ELF-1 (cell line): ENCODE measurements around the gene HSPA6.
A peak's percentile ranks its signal among the peaks of the same experiment; 100 is the strongest.
"Not testable (repeated sequence)": the region's sequence is repeated elsewhere in the genome, so short reads cannot be mapped to it uniquely, and the experiment has no call there.

Experiments
- DNase-seq: peaks from one replicate; pipeline ENCODE4 v3.0.0-alpha.2; 2016; ENCODE audit warnings: low read depth, low spot score

The HSPA6 gene

DNA sequence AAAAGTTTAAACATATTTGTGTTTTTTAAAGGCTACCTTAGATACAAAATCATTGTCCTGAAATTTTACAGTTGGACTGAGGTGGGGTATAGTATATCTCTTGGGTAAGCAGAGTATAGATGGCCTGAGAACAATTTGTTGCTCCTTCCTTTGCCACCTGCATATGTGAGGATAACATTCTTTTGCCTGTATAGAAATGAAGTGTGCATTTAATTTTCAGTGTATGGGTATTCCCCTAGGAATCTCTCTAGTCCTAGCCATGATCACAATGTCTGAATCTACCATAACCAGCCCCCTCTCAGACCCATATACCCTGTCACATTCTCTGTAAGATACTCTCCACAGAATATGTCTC is 21.0 kb upstream of the HSPA6 start:
- no peak for DNase-seq

DNA sequence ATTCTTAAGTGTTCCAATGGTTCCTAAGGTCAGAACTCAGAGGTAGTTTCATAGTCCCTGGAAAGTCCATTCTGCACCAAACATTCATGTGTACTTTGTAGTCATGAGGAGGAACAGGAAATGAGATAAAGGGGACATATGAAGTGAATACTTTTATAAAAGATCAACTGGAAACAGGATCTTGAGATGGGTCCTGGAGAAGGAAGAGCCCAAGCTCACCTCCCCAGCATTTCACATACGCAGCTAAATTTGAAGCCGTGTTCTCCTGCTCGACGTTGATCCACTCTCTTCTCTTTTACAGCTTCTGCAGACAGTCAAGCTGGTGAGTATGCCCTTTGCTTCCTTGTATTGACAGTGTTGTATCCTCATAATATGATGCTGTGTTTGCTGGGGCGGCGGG is 18.7 kb upstream of the HSPA6 start:
- no peak for DNase-seq

DNA sequence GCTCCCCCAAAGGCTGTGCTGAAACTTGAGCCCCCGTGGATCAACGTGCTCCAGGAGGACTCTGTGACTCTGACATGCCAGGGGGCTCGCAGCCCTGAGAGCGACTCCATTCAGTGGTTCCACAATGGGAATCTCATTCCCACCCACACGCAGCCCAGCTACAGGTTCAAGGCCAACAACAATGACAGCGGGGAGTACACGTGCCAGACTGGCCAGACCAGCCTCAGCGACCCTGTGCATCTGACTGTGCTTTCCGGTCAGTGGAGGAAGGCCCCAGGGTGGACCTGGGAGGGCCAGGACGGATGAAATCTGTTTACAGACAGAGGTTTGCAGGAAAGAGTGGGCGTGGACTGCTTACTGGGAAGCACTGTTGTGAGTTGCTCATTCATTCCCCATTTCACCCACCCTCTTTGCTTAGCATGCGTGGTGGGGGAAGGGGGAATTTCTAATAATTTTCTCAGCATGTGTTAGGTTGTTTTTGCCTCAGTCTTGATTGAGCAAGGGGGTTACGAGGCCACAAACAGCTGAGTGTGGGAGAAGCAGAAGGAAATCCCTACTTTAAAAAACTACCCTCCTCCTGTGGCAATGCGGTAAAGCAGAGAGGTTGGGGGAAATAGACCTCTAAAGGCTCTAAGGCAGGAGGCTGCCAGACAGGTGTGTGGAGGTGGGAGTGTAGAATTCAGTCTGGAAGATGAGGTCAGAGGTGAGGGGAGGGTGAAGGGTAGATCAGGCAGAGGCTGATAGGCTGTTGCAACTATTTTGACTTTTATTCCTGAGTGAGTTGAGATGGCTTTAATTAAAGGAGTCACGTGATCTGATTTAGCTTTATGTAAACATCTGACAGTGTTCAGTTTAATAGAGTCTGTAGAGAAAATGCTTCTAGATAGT is 17.8 kb upstream of the HSPA6 start:
- DNase-seq: peak; percentile 10

GRCh38 chr1:161510477-161510876 is 13.9 kb upstream of the HSPA6 start:
- DNase-seq: no peak

DNA sequence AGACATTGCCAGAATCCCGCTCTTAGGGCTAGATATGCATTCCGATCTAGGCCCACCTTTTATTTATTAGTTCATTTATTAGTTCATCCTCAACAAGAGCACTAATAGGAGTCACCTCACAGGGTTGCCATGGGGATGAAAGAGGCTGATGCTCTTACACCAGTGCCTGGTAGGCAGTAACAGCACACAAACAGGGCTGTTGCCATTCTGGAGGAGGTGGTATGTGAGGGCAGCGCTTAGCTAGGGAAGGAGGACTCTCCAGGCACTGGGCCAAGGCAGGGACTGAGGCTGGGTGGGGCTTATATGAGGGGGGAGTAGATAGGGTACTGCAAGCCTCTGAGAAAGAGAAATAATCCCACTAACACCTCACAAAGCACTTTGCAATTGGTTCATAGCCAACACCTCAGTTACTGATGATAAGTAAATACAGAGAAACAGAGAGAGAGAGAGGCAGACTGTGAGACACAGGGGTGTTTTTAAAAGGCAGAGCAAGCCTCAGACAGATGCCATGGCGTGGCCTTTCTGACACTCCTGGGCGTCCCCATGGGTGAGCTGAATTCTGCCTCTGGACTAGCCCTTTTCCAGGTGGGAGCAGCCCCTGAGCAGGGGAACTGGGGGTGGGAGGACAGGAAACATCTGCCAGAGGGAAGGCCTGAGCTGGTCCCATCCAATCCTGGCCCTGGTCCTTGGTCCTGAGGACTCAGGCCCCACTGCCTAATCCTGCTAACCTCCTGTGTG is 13.2 kb upstream of the HSPA6 start:
- DNase-seq: no peak

GRCh38 chr1:161511756-161512060 is 12.6 kb upstream of the HSPA6 start:
- no peak for DNase-seq

- DNase-seq: not testable (repeated sequence)
Observed at GRCh38 chr1:161512636-161513447, 11.5 kb upstream of the HSPA6 start.

DNA sequence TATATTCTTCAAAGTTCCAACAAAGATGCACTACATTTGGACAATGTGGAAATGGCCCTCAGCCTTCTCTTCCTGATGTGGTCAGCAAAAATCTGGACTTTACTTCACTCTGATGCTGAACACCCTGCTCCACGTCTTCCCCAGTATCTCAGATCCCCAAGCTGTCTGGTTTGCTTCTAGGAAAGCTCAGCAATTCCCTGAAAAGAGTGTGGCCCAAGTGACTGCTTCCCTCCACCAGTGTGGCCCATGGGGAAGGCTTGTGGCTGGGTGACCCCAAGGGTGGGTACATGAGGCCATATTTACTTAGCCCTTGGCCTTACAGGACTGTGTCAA is 10.9 kb upstream of the HSPA6 start:
- not testable (repeated sequence) for DNase-seq

GRCh38 chr1:161513953-161514352 is 10.4 kb upstream of the HSPA6 start:
- DNase-seq: not testable (repeated sequence)

GRCh38 chr1:161523041-161523816 is 1.1 kb upstream of the HSPA6 start:
- not testable (repeated sequence) for DNase-seq

GRCh38 chr1:161524742-161525291 is 477 bp downstream of the HSPA6 start:
- DNase-seq: not testable (repeated sequence)

DNA sequence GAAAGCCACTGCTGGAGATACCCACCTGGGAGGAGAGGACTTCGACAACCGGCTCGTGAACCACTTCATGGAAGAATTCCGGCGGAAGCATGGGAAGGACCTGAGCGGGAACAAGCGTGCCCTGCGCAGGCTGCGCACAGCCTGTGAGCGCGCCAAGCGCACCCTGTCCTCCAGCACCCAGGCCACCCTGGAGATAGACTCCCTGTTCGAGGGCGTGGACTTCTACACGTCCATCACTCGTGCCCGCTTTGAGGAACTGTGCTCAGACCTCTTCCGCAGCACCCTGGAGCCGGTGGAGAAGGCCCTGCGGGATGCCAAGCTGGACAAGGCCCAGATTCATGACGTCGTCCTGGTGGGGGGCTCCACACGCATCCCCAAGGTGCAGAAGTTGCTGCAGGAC is 981 bp downstream of the HSPA6 start:
- not testable (repeated sequence) for DNase-seq

DNA sequence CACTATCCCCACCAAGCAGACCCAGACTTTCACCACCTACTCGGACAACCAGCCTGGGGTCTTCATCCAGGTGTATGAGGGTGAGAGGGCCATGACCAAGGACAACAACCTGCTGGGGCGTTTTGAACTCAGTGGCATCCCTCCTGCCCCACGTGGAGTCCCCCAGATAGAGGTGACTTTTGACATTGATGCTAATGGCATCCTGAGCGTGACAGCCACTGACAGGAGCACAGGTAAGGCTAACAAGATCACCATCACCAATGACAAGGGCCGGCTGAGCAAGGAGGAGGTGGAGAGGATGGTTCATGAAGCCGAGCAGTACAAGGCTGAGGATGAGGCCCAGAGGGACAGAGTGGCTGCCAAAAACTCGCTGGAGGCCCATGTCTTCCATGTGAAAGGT is 1.6 kb downstream of the HSPA6 start:
- DNase-seq: not testable (repeated sequence)

DNA sequence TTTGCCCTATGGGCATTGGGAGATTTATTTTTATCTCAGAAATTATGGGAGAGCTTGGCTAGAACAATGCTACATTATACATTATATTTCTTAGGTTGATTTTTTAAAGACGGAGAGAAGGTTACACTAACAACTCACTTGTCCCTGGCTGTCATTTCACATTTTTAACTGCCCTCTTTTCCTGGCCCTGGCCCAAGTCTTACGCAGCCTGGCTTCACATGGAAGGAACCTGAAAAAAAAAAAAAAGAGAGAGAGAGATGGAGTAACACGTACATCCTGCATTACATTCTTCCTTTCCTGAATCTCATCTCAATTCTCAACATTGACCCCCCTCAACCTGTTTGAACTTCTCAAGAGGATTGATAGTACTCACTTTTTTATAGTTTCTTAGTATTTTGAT is 4.2 kb downstream of the HSPA6 start:
- DNase-seq: not testable (repeated sequence)

DNA sequence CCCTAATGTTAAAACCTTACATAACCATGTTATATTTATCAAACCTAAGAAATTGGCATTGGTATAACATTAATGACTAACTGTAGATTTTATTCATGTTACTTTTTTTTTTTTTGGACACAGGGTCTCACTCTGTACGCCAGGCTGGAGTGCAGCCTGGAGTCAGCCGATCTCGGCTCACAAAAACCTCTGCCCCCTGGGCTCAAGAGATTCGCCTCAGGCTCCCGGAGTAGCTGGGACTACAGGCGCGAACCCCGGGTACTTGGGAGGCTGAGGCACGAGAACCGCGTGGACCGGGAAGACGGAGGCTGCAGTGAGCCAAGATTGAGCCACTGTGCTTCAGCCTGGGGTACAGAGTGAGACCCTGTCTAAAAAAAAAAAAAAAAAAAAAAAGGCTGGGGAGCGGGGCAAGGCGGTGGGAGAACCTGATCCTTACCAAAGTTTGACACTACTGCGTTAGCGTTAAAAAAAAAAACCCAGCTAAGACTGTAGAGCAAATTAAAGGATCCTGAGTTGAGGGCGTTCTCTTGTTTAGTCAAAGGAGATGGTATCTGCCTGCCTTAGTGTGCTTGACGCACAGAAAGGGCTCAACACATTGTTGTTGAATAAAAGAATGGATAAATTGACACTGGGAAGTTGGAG is 5.2 kb downstream of the HSPA6 start:
- peak; percentile 29 for DNase-seq

- peak; percentile 78 for DNase-seq
Observed at GRCh38 chr1:161530158-161530557, 5.8 kb downstream of the HSPA6 start.

DNA sequence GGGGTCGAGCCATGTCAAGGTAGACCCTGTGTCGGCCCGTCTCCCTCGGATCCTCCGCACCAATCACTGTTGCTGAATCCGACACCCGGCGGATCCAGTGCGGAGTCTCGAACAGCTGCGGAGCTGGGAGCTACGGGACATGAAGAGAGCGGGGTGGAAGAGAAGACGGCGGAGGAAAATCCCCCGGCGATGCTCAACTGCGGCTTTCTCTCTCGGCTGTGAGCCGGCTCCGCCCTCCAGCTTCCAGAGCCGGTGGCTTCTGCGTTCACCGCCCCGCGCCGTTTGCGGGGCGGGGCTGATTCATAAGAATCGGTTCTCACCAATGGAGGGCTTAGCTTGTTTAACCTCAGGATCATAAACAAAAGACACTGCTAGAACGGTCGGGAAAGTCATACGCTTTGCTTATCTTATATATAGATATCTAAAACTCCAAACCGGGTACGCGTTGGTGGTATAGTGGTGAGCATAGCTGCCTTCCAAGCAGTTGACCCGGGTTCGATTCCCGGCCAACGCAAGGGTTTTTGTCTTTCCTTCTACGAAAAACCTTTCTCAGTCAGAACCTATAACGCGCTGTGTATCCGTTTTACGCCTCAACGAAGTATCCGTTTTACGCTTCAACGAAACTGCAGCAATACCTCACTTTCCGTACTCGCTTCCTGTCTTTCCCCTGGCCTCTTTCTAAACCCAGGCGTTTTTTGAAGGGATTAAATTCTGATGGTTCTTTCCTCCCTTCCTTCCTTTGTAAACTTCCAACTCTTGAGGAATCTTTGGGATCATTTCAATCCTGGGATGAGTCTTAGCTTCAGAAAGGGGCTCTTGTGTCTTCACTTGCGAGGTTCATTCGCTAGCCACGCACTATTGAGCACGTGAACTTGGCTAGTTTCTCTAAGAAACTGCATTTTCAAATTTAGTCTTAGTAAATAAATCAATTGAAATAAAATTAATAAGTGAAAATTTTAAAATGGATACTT is 6.6 kb downstream of the HSPA6 start:
- peak; percentile 94 for DNase-seq

- DNase-seq: no peak
Observed at GRCh38 chr1:161531986-161532643, 7.8 kb downstream of the HSPA6 start.
